ENCODE data around the gene RPE65. TPM values are rescaled to one million over a fixed set of nuclear protein-coding genes. Genes with fewer than 3 reads are reported as not detected.
"Not testable (repeated sequence)": the region's sequence is repeated elsewhere in the genome, so short reads cannot be mapped to it uniquely, and the experiment has no call there.

Gene RPE65
- polyA plus RNA-seq, 4 donors = 1.7 TPM; not detected in 3

DNA sequence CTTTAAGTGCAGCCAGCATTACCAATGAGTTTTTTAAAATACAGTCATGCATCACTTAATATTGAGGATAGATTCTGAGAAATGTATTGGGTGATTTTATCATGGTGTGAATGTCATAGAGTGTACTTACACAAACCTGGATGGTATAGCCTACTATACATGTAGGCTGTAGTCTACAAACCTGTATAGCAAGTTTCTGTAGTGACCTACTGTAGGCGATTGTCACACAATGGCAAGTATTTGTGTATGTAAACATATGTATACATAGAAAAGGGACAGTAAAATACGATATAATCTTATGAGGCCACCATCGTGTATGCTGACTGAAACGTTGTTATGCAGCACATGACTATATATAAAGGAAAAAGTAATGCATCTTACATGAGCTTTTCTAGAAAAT lies 48.2 kb downstream of the RPE65 start:
- Histone ChIP-seq H3K27me3 (ENCODE audit: control insufficient read depth in 3 of 3, insufficient read depth in 3 of 3, low read length in 3 of 3) (no peaks in the 10 kb centered on the region), H3K9me3 (ENCODE audit: control insufficient read depth in 2 of 2, insufficient read depth in 1 of 2, low read depth in 1 of 2, low read length in 1 of 2) (no peaks in the 10 kb centered on the region), H3K4me3 (ENCODE audit: low read depth in 1 of 3, low read length in 3 of 3) (no peak overlapping the region), H3K36me3 (ENCODE audit: control insufficient read depth in 3 of 3, insufficient read depth in 2 of 3, low read depth in 1 of 3, low read length in 3 of 3) (no peaks in the 10 kb centered on the region), H3K27ac (ENCODE audit: low read depth in 1 of 3, low read length in 2 of 3) (no peak overlapping the region), H3K4me1 (ENCODE audit: control insufficient read depth in 3 of 3, insufficient read depth in 2 of 3, low read depth in 1 of 3, low read length in 2 of 3) (no peaks in the 10 kb centered on the region)
- no peak for DNase-seq
- no peak for FAIRE-seq
- WGBS, 3 donors = 57 to 64% (median 64%) methylated on average over 4 of the region's 4 CpGs

GRCh38 chr1:68395575-68395974 lies 54.2 kb downstream of the RPE65 start:
- not testable (repeated sequence) for DNase-seq; FAIRE-seq; H3K9me3 ChIP-seq (ENCODE audit: control insufficient read depth in 2 of 2, insufficient read depth in 1 of 2, low read depth in 1 of 2, low read length in 1 of 2); H3K27me3 ChIP-seq (ENCODE audit: control insufficient read depth in 3 of 3, insufficient read depth in 3 of 3, low read length in 3 of 3); H3K4me3 ChIP-seq (ENCODE audit: low read depth in 1 of 3, low read length in 3 of 3); H3K36me3 ChIP-seq (ENCODE audit: control insufficient read depth in 3 of 3, insufficient read depth in 2 of 3, low read depth in 1 of 3, low read length in 3 of 3); H3K4me1 ChIP-seq (ENCODE audit: control insufficient read depth in 3 of 3, insufficient read depth in 2 of 3, low read depth in 1 of 3, low read length in 2 of 3); H3K27ac ChIP-seq (ENCODE audit: low read depth in 1 of 3, low read length in 2 of 3)
- 88 to 92% (median 90%) methylated on average over 3 of the region's 3 CpGs for WGBS, 3 donors

- 82 to 90% (median 87%) methylated on average over 5 of the region's 5 CpGs for WGBS, 3 donors
- H3K4me1 ChIP-seq (ENCODE audit: control insufficient read depth in 3 of 3, insufficient read depth in 2 of 3, low read depth in 1 of 3, low read length in 2 of 3); H3K4me3 ChIP-seq (ENCODE audit: low read depth in 1 of 3, low read length in 3 of 3); DNase-seq; FAIRE-seq; H3K36me3 ChIP-seq (ENCODE audit: control insufficient read depth in 3 of 3, insufficient read depth in 2 of 3, low read depth in 1 of 3, low read length in 3 of 3); H3K27me3 ChIP-seq (ENCODE audit: control insufficient read depth in 3 of 3, insufficient read depth in 3 of 3, low read length in 3 of 3); H3K27ac ChIP-seq (ENCODE audit: low read depth in 1 of 3, low read length in 2 of 3); H3K9me3 ChIP-seq (ENCODE audit: control insufficient read depth in 2 of 2, insufficient read depth in 1 of 2, low read depth in 1 of 2, low read length in 1 of 2): not testable (repeated sequence)
Measured at GRCh38 chr1:68392474-68392873, 57.3 kb downstream of the RPE65 start.

- not testable (repeated sequence) for H3K9me3 ChIP-seq (ENCODE audit: control insufficient read depth in 2 of 2, insufficient read depth in 1 of 2, low read depth in 1 of 2, low read length in 1 of 2); H3K4me1 ChIP-seq (ENCODE audit: control insufficient read depth in 3 of 3, insufficient read depth in 2 of 3, low read depth in 1 of 3, low read length in 2 of 3); DNase-seq; H3K36me3 ChIP-seq (ENCODE audit: control insufficient read depth in 3 of 3, insufficient read depth in 2 of 3, low read depth in 1 of 3, low read length in 3 of 3); H3K27me3 ChIP-seq (ENCODE audit: control insufficient read depth in 3 of 3, insufficient read depth in 3 of 3, low read length in 3 of 3); FAIRE-seq; H3K27ac ChIP-seq (ENCODE audit: low read depth in 1 of 3, low read length in 2 of 3); H3K4me3 ChIP-seq (ENCODE audit: low read depth in 1 of 3, low read length in 3 of 3)
- 85 to 89% (median 88%) methylated on average over 9 of the region's 10 CpGs for WGBS, 3 donors
Measured at GRCh38 chr1:68385798-68386524, 63.8 kb downstream of the RPE65 start.

- DNase-seq = peak in 1 of 2 donors; percentile 5
- no peak for FAIRE-seq
- Histone ChIP-seq H3K9me3 (ENCODE audit: control insufficient read depth in 2 of 2, insufficient read depth in 1 of 2, low read depth in 1 of 2, low read length in 1 of 2) (no peaks in the 10 kb centered on the region), H3K27me3 (ENCODE audit: control insufficient read depth in 3 of 3, insufficient read depth in 3 of 3, low read length in 3 of 3) (no peaks in the 10 kb centered on the region), H3K4me1 (ENCODE audit: control insufficient read depth in 3 of 3, insufficient read depth in 2 of 3, low read depth in 1 of 3, low read length in 2 of 3) (peaks cover 0 to 7% (median 2%) of the 10 kb centered on the region in 3 donors), H3K4me3 (ENCODE audit: low read depth in 1 of 3, low read length in 3 of 3) (no peak overlapping the region), H3K36me3 (ENCODE audit: control insufficient read depth in 3 of 3, insufficient read depth in 2 of 3, low read depth in 1 of 3, low read length in 3 of 3) (no peaks in the 10 kb centered on the region), H3K27ac (ENCODE audit: low read depth in 1 of 3, low read length in 2 of 3) (peak overlapping the region in 1 of 3 donors; percentile 16)
- WGBS, 3 donors = 71 to 87% (median 74%) methylated on average over 2 of the region's 2 CpGs
Measured at GRCh38 chr1:68384872-68385411, 64.8 kb downstream of the RPE65 start.

DNA sequence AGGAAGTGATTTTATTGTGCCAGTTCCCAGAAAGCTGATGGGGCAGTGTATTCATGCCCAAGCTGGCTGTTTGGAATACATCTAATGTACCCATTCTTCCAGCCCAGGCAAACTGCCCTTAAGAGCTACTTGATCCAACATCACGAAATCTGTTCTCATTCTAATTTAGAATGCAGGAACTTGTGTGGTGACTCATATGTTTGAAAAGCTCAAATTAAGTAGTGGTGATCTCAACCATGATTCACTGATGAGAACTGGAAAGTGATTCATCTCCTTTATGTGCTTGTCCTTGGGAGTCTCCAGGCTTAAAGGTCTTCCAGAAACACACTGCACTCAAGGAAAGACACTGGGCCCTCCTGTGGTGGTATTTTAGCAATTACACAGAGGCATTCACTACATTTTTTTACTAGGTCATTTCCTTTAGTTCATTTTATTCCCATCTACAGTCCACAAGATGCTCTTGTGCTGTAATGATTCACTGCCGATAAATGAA lies 65.4 kb downstream of the RPE65 start:
- Histone ChIP-seq H3K4me1 (ENCODE audit: control insufficient read depth in 3 of 3, insufficient read depth in 2 of 3, low read depth in 1 of 3, low read length in 2 of 3) (peaks cover 0 to 7% (median 2%) of the 10 kb centered on the region in 3 donors), H3K27ac (ENCODE audit: low read depth in 1 of 3, low read length in 2 of 3) (peak overlapping the region in 1 of 3 donors; percentile 56), H3K9me3 (ENCODE audit: control insufficient read depth in 2 of 2, insufficient read depth in 1 of 2, low read depth in 1 of 2, low read length in 1 of 2) (no peaks in the 10 kb centered on the region), H3K27me3 (ENCODE audit: control insufficient read depth in 3 of 3, insufficient read depth in 3 of 3, low read length in 3 of 3) (no peaks in the 10 kb centered on the region), H3K36me3 (ENCODE audit: control insufficient read depth in 3 of 3, insufficient read depth in 2 of 3, low read depth in 1 of 3, low read length in 3 of 3) (no peaks in the 10 kb centered on the region), H3K4me3 (ENCODE audit: low read depth in 1 of 3, low read length in 3 of 3) (no peak overlapping the region)
- 49 to 53% (median 49%) methylated on average over 2 of the region's 2 CpGs for WGBS, 3 donors
- FAIRE-seq = no peak
- peak in 1 of 2 donors; percentile 36 for DNase-seq

GRCh38 chr1:68383092-68383491 lies 66.7 kb downstream of the RPE65 start:
- H3K27ac ChIP-seq (ENCODE audit: low read depth in 1 of 3, low read length in 2 of 3) = no peak overlapping the region
- H3K4me1 ChIP-seq (ENCODE audit: control insufficient read depth in 3 of 3, insufficient read depth in 2 of 3, low read depth in 1 of 3, low read length in 2 of 3) = peaks cover 0 to 7% (median 2%) of the 10 kb centered on the region in 3 donors
- FAIRE-seq = no peak
- H3K4me3 ChIP-seq (ENCODE audit: low read depth in 1 of 3, low read length in 3 of 3) = no peak overlapping the region
- WGBS, 3 donors = 91 to 96% (median 94%) methylated on average over 2 of the region's 2 CpGs
- H3K9me3 ChIP-seq (ENCODE audit: control insufficient read depth in 2 of 2, insufficient read depth in 1 of 2, low read depth in 1 of 2, low read length in 1 of 2) = no peaks in the 10 kb centered on the region
- DNase-seq = no peak
- no peaks in the 10 kb centered on the region for H3K27me3 ChIP-seq (ENCODE audit: control insufficient read depth in 3 of 3, insufficient read depth in 3 of 3, low read length in 3 of 3)
- no peaks in the 10 kb centered on the region for H3K36me3 ChIP-seq (ENCODE audit: control insufficient read depth in 3 of 3, insufficient read depth in 2 of 3, low read depth in 1 of 3, low read length in 3 of 3)

DNA sequence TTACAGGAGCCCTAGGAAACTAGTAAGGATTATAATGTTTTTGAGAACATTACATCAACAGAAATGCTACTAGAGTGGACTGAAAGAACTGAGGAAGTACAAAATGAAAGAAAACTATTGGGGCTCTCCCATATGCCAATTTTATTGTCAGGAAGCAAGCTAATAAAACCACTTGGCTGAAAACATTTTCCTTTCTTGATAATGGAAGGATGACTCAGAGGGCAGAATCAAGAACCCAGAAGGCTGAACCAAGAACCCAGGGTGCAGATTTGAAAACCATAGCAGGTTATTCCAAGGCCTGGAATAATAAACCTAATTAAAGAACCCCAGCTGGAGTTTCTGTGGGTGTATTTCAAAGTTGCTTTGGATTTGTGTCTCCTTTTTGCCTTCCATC lies 70.7 kb downstream of the RPE65 start:
- no peaks in the 10 kb centered on the region for H3K9me3 ChIP-seq (ENCODE audit: control insufficient read depth in 2 of 2, insufficient read depth in 1 of 2, low read depth in 1 of 2, low read length in 1 of 2)
- H3K36me3 ChIP-seq (ENCODE audit: control insufficient read depth in 3 of 3, insufficient read depth in 2 of 3, low read depth in 1 of 3, low read length in 3 of 3) = no peaks in the 10 kb centered on the region
- H3K27ac ChIP-seq (ENCODE audit: low read depth in 1 of 3, low read length in 2 of 3) = no peak overlapping the region
- no peak for FAIRE-seq
- DNase-seq = peak in 1 of 2 donors; percentile 79
- H3K4me3 ChIP-seq (ENCODE audit: low read depth in 1 of 3, low read length in 3 of 3) = no peak overlapping the region
- H3K4me1 ChIP-seq (ENCODE audit: control insufficient read depth in 3 of 3, insufficient read depth in 2 of 3, low read depth in 1 of 3, low read length in 2 of 3) = no peaks in the 10 kb centered on the region
- no peaks in the 10 kb centered on the region for H3K27me3 ChIP-seq (ENCODE audit: control insufficient read depth in 3 of 3, insufficient read depth in 3 of 3, low read length in 3 of 3)
